Lung (tissue), 12 donors: ENCODE data around the gene FRAS1. TPM values are rescaled to one million over a fixed set of nuclear protein-coding genes. Genes with fewer than 3 reads are reported as not detected.
A peak's percentile ranks its signal among the peaks of the same experiment; 100 is the strongest.

Experiments
- ATAC-seq: fragments of 200-7000 bp; cut with Tn5 transposase; one replicate; pipeline ENCODE4 v1.9.1; 2020; ENCODE audit warnings: moderate number of reproducible peaks; ENCODE audit not compliant: insufficient read depth, low FRiP score
- DNase-seq, 3 donors: peaks; one replicate each; pipeline ENCODE4 v3.0.0-alpha.2; 2013 to 2017
- H3K27ac ChIP-seq, 2 donors: one replicate each; pipeline ENCODE4 v1.5.1; 2013; ENCODE audit warnings: mild to moderate bottlenecking in 2 of 2, moderate library complexity in 2 of 2, control low read depth in 1 of 2, inconsistent platforms in 1 of 2, low read depth in 1 of 2, low read length in 1 of 2
- H3K27me3 ChIP-seq, 3 donors: one replicate each; pipeline ENCODE4 v1.5.1; 2013; ENCODE audit warnings: low read length in 2 of 3; ENCODE audit not compliant: control insufficient read depth in 3 of 3, insufficient read depth in 3 of 3
- H3K36me3 ChIP-seq, 4 donors: one replicate each; pipeline ENCODE4 v1.5.1; 2013; ENCODE audit warnings: low read length in 4 of 4, mild to moderate bottlenecking in 1 of 4, moderate library complexity in 1 of 4; ENCODE audit not compliant: control insufficient read depth in 4 of 4, insufficient read depth in 4 of 4
- H3K4me1 ChIP-seq, 5 donors: one replicate each; pipeline ENCODE4 v1.5.1; 2013; ENCODE audit warnings: low read length in 5 of 5, mild to moderate bottlenecking in 2 of 5, moderate library complexity in 1 of 5; ENCODE audit not compliant: control insufficient read depth in 5 of 5, insufficient read depth in 5 of 5
- H3K4me3 ChIP-seq: one replicate; pipeline ENCODE4 v1.5.1; 2013; ENCODE audit warnings: mild to moderate bottlenecking, control low read depth, moderate library complexity
- H3K9ac ChIP-seq, 2 donors: one replicate each; pipeline ENCODE4 v1.5.1; 2013; ENCODE audit warnings: low read length in 2 of 2, control low read depth in 1 of 2; ENCODE audit not compliant: insufficient read depth in 1 of 2
- H3K9me3 ChIP-seq, 4 donors: one replicate each; pipeline ENCODE4 v1.5.1; 2013; ENCODE audit warnings: low read length in 3 of 4, mild to moderate bottlenecking in 1 of 4, moderate library complexity in 1 of 4; ENCODE audit not compliant: control insufficient read depth in 4 of 4, insufficient read depth in 3 of 4
- CTCF ChIP-seq: IDR thresholded peaks from 2 replicates; pipeline ENCODE4 v1.5.1; 2012; ENCODE audit warnings: mild to moderate bottlenecking; ENCODE audit errors: control extremely low read depth, extremely low read depth
- WGBS, 2 donors: extraction: QIAGEN DNeasy Blood & Tissue Kit; methylation state at CpG; one replicate each; pipeline ENCODE4 v1.1.7; 2013; 5-methylcytosine and 5-hydroxymethylcytosine counted together
- polyA plus RNA-seq, 2 donors: library from polyadenylated mRNA; stranded (reverse); fragments of 200-250 nt; gene quantifications; one replicate each; pipeline ENCODE4 v1.2.1, GENCODE V29; 2013
- total RNA-seq, 2 donors: library from RNA; depleted of rRNA in 1 of 2; stranded (reverse); fragments of >200 nt in 1 of 2; gene quantifications; one replicate each; pipeline ENCODE4 v1.2.1, GENCODE V29; 2014 to 2021
- donor health status: control.
- donor health status: control.
- donor health status: Bipolar disorder and iron deficiency.
- donor health status: healthy.
- donor health status: DM: yes; HTN: yes; CAD: no.

Gene FRAS1
- total and polyA plus RNA-seq, 4 donors = 0.45 to 53.8 (median 6.9) TPM

GRCh38 chr4:78560296-78560963 is 503.3 kb downstream of the FRAS1 start:
- H3K4me1 ChIP-seq = peaks cover 0 to 10% (median 5%) of the 10 kb centered on the region in 5 donors
- DNase-seq (no peak), ATAC-seq (peak; percentile 48)
- 71 to 91% methylated on average over 2 of the region's 2 CpGs for WGBS, 2 donors
- peak overlapping the region in 1 of 2 donors; percentile 51 for H3K27ac ChIP-seq
- H3K4me3 ChIP-seq = no peak overlapping the region
- TF ChIP-seq CTCF = no peak
- no peak overlapping the region for H3K9ac ChIP-seq
- no peaks in the 10 kb centered on the region for H3K36me3 ChIP-seq
- H3K27me3 ChIP-seq = no peaks in the 10 kb centered on the region
- no peaks in the 10 kb centered on the region for H3K9me3 ChIP-seq

- Histone ChIP-seq H3K9me3 (no peaks in the 10 kb centered on the region), H3K27ac (no peak overlapping the region), H3K9ac (no peak overlapping the region), H3K36me3 (no peaks in the 10 kb centered on the region), H3K27me3 (no peaks in the 10 kb centered on the region), H3K4me3 (no peak overlapping the region), H3K4me1 (peaks cover 0 to 13% (median 5%) of the 10 kb centered on the region in 5 donors)
- DNase-seq (peak in 2 of 3 donors; percentile 64 to 80), ATAC-seq (no peak)
- TF ChIP-seq CTCF = no peak
Measured at GRCh38 chr4:78561677-78562076, 504.6 kb downstream of the FRAS1 start.

- Histone ChIP-seq H3K36me3 (no peaks in the 10 kb centered on the region), H3K27ac (no peak overlapping the region), H3K4me1 (peaks cover 0 to 13% (median 5%) of the 10 kb centered on the region in 5 donors), H3K4me3 (no peak overlapping the region), H3K9ac (no peak overlapping the region), H3K9me3 (no peaks in the 10 kb centered on the region), H3K27me3 (no peaks in the 10 kb centered on the region)
- DNase-seq = no peak
- WGBS, 2 donors = 79 to 86% methylated on average over 4 of the region's 4 CpGs
- TF ChIP-seq CTCF = no peak
- no peak for ATAC-seq
Measured at GRCh38 chr4:78562687-78563086, 505.6 kb downstream of the FRAS1 start.

DNA sequence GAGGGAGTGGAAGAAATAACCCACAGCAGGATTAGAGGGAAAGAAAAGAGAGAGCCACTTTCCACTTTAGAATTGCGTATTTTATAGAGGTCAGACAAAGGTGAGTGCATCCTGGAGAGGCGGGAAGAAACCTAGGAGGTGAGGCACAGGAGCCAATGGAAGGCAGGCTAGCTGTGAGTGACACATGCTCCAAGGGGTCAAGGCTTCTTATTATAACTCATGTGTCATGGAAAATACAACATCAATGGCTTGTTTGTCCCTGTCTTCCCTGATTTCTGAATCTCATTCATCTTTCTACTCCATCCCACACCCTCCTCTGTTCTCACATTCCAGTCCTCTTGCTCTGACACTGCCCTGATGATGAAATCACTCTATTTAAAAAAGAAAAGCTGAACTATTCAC is 508.8 kb downstream of the FRAS1 start:
- H3K4me1 ChIP-seq = peaks cover 0 to 14% (median 0%) of the 10 kb centered on the region in 5 donors
- no peak for ATAC-seq

More for the DNA sequence above, 508.8 kb downstream of the FRAS1 start:
- no peak for TF ChIP-seq CTCF
- Histone ChIP-seq H3K27me3 (no peaks in the 10 kb centered on the region), H3K36me3 (peaks cover 0 to 1% (median 0%) of the 10 kb centered on the region in 4 donors), H3K27ac (no peak overlapping the region), H3K9me3 (no peaks in the 10 kb centered on the region), H3K9ac (no peak overlapping the region), H3K4me3 (no peak overlapping the region)
- no peak for DNase-seq
- WGBS, 2 donors = 88% methylated on average over 2 of the region's 2 CpGs
